ELF-1 (cell line): ENCODE measurements around the gene C1QTNF1.
"Not testable (repeated sequence)": the region's sequence is repeated elsewhere in the genome, so short reads cannot be mapped to it uniquely, and the experiment has no call there.

Source experiments
- DNase-seq: peaks from one replicate; pipeline ENCODE4 v3.0.0-alpha.2; 2016; ENCODE audit warnings: low read depth, low spot score

Gene C1QTNF1

DNA sequence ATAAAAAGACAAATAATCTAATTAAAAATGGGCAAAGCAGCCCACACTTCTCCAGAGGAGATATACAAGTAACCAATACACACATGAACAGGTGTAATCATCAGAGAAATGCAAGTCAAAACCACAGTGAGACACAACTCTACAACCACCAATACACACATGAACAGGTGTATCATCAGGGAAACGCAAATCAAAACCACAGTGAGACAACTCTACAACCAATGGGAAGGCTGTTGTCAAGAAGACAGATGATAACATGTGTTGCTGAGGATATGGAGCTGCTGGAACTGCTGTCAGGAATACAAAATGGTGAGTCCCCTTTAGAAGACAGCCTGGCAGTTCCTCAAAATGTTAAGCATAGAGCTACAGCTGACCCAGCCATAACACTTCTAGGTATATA is 28.2 kb downstream of the C1QTNF1 start:
- no peak for DNase-seq

DNA sequence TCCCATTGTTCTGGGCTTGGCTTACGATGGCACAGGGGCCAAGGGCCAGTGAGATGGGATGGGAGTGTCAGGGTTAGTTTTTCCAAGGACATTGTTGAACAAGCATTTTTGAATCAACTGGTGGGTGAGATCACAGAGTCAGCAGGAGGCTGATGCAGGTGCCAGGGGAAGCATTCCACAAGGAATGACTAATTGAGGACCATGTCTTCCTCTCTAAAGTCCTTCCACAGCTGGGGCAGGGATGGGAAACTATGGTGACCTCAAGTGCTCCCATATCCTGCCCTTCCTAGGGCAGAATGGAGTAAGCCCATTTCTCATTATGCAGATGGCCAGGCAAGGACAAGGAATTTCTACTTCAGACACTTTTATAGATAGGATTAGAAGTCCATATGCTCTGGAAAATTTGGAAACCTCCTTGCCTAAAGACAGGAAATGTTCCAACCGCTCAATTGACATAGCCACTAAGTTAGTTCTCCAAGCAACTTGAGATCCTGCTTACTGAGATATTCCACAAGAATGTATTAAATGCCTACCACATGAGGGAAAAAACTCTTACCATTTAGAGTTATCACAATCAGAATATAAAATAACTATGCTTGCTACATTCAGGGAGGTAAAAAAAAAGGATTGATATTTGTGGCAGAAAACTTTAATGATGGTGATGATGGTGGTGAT is 29.4 kb downstream of the C1QTNF1 start:
- DNase-seq, result no peak

DNA sequence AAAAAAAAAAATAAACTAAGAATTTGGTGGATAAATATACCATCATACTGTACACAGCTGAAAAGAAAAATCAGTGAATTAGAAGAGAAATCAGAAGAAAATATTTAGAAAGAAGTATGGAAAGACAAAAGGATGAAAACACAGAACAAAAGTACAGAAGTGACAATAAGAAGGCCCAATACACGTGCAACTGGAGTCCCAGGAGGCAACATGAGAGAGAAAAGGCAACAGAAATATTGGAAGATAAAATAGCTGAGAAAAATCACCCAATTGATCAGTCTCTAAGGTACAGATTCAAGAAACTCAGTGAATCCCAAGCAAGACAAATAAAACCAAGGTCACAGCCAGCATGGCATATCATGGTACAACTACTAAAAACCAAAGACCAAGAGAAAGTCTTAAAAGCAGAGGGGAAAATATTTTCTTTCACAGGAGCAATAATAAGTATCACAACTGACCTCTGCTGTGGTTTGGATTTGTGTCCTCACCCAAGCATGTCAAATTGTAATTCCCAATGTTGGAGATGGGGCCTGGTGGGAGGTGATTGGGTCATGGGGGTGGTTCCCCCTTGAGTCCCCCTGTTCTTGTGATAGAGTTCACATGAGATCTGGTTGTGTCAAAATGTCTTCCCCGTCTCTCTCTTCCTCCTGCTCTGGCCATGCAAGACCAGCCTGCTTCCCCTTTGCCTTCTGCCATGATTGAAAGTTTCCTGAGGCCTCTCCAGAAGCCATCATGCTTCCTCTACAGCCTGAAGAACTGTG is 30.4 kb downstream of the C1QTNF1 start:
- no peak for DNase-seq

GRCh38 chr17:79055197-79055596 is 31.2 kb downstream of the C1QTNF1 start:
- DNase-seq, result no peak

DNA sequence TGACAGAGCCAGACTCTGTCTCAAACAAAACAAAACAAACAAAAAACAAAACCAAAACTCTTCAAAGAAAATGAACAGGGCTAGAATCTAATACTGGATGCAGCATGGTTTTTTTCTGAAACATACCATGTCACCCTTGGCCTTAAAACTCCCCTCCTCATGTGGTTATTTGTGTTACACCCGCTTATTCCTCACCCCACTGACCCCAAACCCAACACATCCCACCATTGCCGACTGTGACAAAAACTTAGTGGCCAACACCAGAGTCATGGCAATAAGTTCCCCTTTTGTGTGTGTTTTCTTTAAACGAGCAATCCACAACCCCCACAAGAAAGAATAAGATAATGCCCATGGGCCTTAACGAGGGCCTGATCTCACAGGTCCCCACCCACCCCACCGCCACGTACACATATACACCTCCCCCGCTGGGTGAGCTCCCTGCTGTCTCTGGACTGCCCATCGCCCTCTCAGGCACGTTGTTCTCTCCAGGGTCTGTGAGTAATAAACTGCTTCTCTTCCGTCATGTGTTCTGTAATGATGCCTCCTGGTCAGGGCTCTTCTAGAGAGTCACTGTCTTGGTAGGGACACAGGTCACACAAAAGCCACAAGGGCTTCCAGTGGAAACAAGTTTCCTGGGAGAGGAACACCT is 33.9 kb downstream of the C1QTNF1 start:
- no peak for DNase-seq

DNA sequence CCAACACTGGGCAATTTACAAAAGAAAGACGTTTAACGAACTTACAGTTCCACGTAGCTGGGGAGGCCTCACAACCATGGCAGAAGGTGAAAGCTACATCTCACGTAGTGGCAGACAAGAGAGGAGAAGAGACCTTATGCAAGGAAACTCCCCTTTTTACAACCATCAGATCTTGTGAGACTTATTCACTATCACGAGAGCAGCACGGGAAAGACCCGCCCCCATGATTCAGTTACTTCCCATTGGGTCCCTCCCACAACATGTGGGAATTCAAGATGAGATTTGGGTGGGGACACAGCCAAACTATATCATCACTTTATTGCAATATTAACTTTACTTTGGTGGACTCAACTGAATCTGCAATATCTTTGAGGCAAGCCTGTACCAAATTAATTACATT is 38.7 kb downstream of the C1QTNF1 start:
- no peak for DNase-seq

DNA sequence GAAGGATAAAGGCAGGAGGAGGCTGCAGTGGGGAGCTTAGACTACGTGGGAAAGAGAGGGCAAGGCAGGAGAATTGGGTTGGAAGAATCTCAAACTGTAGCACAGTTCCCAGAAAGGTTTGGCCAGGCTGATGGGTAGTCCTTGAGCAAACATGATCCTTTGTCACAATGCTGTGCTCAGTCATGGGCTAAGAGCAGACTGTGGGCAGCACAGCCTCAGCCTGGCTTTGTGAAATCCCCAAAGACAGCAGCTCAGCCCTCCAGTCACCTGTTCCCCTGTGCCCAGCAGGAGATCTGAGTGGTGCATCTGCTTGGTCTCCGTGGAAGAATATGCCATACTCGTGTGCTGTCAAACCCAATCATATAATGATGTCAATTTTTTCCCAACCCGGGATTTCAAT is 40.1 kb downstream of the C1QTNF1 start:
- DNase-seq, result no peak

GRCh38 chr17:79065105-79065670 is 41.2 kb downstream of the C1QTNF1 start:
- peak; percentile 27 for DNase-seq

DNA sequence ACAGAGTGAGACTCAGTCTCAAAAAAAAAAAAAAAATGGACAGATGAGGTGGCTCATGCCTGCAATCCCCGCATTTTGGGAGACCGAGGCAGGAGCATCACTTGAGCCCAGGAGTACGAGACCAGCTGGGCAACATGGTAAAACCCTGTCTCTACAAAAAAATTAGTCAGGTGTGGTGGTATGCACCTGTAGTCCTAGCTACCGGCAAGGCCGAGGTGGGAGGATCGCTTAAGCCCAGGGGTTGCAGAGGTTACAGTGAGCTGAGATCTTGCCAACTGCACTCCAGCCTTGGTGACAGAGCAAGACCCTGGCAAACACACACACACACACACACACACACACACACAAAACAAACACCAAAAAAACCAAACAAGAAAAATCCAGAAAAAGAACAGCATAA is 43.0 kb downstream of the C1QTNF1 start:
- DNase-seq, result no peak

- no peak for DNase-seq
These were observed 46.4 kb downstream of the C1QTNF1 start for GRCh38 chr17:79070266-79070880.

DNA sequence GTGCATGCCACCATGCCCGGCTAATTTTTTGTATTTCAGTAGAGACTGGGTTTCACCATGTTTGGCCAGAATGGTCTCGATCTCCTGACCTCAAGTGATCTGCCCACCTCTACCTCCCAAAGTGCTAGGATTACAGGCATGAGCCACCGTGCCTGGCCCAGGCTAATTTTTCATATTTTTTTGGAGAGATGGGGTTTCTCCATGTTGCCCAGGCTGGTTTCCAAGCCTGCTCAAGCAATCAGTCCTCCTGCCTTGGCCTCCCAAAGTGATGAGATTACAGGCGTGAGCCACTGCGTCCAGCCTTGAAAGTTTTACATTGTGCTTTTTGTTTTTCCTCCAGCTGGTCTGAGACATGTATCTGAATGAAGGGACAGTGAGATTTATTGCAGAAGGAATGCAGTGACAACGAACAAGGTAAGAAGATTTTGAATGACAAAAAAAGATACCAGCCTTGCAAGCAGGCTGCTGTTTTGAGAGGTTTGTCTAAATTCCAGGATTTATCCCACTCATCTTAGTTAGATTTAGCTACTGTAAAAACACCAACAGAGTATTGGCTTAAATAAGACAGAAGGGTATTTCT is 47.3 kb downstream of the C1QTNF1 start:
- no peak for DNase-seq

- DNase-seq, result no peak
These were observed 48.6 kb downstream of the C1QTNF1 start for GRCh38 chr17:79072544-79072943.

DNA sequence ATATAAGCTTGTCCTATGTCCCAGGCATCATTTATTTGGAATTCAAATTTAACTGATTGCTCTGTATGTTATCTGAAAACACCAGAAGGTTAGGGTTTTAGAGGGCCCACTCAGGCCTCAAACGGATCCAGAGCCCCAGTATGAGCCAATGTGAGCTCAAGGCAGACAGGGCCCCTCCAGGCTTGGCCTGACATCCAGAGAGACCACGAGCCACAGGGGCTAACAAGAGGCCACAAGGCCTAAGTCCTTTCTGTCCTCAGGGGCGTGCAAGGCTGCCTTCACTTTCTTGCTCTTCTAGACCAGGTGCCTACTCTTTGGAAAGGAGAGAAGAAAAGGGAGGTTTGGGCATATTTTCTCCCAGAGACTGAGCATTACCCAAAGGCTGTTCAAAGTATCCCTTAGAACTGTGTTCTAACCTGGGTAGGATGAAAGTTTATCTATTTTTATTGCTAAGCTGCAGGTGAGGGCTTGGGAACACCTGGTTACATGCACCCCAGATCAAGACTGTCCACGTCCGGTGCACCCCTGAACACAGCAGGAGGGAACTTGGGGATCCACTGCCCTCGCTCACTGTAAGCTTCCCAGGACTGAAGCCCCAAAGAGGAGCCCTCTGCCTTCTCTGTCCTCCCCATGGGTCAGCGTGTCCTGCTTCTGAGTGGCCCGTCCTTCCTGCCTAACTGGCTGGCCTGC is 49.2 kb downstream of the C1QTNF1 start:
- no peak for DNase-seq

DNA sequence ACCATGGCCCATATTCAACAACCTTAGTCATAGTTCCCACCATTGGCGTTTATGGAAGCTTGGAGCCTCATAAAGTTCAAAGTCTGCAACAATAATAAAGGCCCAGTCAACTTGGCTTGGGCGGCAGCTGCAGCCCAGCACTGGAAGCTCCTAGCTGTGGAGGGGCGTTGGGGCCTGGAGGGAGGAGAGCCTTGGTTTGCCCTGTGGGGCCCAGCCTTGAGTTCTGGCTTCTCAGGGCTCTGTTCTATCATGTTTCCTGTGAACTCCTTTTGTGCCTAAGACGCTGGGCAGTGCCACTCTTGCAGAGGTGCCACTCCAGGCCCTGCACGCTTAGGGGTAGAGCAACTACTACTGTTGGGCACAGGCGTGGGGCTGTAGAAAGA is 49.7 kb downstream of the C1QTNF1 start:
- no peak for DNase-seq

GRCh38 chr17:79074121-79074648 is 50.2 kb downstream of the C1QTNF1 start:
- not testable (repeated sequence) for DNase-seq

- DNase-seq, result peak; percentile 91
These were observed 50.9 kb downstream of the C1QTNF1 start, which contains the start of gene ENGASE for GRCh38 chr17:79074649-79075445. Gene ENGASE, plus strand, starts transcription at chr17:79074824. Its CDS starts 121 bp downstream, at chr17:79074945.

DNA sequence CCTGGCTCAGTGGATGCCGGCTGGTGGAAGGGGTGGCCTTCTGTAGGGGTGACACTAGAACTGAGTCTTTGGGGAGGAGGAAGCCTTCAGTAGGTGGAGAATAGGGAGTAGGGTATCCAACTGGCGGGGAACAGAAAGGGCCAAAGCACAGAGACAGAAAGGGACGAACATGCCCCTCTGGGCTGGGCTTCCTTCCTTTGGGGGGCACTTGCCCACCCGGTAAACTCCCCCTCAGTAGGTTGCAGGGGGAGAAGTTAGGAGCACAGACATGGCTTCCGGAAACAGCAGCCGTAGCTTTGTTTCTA is 51.4 kb downstream of the C1QTNF1 start:
- no peak for DNase-seq

DNA sequence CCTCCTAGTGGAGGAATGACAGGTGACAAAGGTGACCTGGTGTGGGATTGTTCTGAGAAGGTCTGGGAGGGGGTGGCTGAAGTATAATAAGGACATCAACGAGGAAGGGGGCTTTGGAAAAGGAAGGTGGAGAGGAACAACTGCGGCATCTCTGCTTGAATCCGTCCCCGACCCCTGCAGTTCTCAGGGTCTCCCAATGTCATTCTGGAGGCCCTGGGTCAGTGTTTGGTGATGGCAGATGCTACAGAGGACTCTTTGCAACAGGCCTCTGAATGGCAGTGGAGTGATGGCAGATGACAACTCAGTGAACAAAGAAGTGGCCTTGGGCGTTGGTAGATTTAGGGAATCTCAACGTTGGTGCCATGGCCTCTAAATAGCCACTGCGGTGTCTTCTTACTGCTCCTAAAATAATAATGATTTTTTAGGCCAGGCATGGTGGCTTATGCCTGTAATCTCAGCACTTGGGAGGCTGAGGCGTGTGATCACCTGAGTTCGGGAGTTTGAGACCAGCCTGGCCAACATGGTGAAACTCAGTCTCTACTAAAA is 52.0 kb downstream of the C1QTNF1 start:
- no peak for DNase-seq

DNA sequence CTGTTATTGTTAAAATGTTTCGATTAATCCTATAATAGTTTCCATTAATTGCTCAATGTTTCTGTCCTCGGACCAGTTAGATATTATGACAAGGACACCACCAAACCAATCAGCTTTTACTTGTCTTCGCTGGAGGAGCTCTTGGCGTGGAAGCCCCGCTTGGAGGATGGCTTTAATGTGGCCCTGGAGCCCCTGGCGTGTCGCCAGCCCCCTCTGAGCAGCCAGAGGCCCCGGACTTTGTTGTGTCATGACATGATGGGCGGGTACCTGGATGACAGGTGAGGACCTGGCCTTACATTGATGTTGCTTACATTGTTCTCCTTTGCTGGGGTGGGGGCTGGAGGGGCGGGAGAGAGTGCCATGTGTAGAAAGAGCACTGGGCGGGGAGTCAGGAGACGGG is 53.6 kb downstream of the C1QTNF1 start:
- DNase-seq, result no peak
